KMS-11 (cell line): ENCODE data around the gene GIMAP2.

Experiments used
- H2AFZ ChIP-seq: fragments of 200-600 bp; sonication (generic); 2 replicates; pipeline ENCODE4 v1.6.1; 2016; ENCODE audit warnings: antibody characterized with exemption, mixed run types, low read depth
- H3K27ac ChIP-seq: fragments of 200-600 bp; sonication (generic); 2 replicates; pipeline ENCODE4 v1.6.1; 2016; ENCODE audit warnings: mild to moderate bottlenecking, mixed run types
- H3K27me3 ChIP-seq: fragments of 200-600 bp; sonication (generic); 2 replicates; pipeline ENCODE4 v1.6.1; 2017; ENCODE audit warnings: mild to moderate bottlenecking, low read depth, mixed run types, moderate library complexity; ENCODE audit not compliant: insufficient read depth
- H3K36me3 ChIP-seq: fragments of 200-600 bp; sonication (generic); 2 replicates; pipeline ENCODE4 v1.6.1; 2017; ENCODE audit warnings: mild to moderate bottlenecking, mixed run types; ENCODE audit not compliant: insufficient read depth
- H3K4me1 ChIP-seq: fragments of 200-600 bp; sonication (generic); 2 replicates; pipeline ENCODE4 v1.6.1; 2016; ENCODE audit warnings: mild to moderate bottlenecking, low read depth, mixed run types; ENCODE audit not compliant: poor library complexity, severe bottlenecking
- H3K4me2 ChIP-seq: fragments of 200-600 bp; sonication (generic); 2 replicates; pipeline ENCODE4 v1.7.0; 2016; ENCODE audit warnings: mild to moderate bottlenecking, mixed run types
- H3K4me3 ChIP-seq: fragments of 200-600 bp; sonication (generic); IDR thresholded peaks from 2 replicates; pipeline ENCODE4 v1.6.1; 2017; ENCODE audit warnings: low read depth, low read length, mixed read lengths; ENCODE audit not compliant: insufficient read depth
- H3K79me2 ChIP-seq: fragments of 200-600 bp; sonication (generic); 2 replicates; pipeline ENCODE4 v1.6.1; 2016; ENCODE audit warnings: low read depth, mixed run types; ENCODE audit not compliant: insufficient read depth
- H3K9ac ChIP-seq: fragments of 200-600 bp; sonication (generic); 2 replicates; pipeline ENCODE4 v1.6.1; 2016; ENCODE audit warnings: mild to moderate bottlenecking, mixed run types
- H4K20me1 ChIP-seq: fragments of 200-600 bp; sonication (generic); 2 replicates; pipeline ENCODE4 v1.6.1; 2016; ENCODE audit warnings: mild to moderate bottlenecking, mixed run types; ENCODE audit not compliant: insufficient read depth
- CTCF ChIP-seq: fragments of 200-600 bp; sonication (generic); conservative IDR thresholded peaks from 2 replicates; pipeline ENCODE4 v1.6.1; 2017; ENCODE audit warnings: low read depth, mild to moderate bottlenecking, antibody characterized with exemption, low read length, moderate library complexity, mixed read lengths

The GIMAP2 gene

GRCh38 chr7:150717814-150718420 is 32.4 kb downstream of the GIMAP2 start:
- no peak for TF ChIP-seq CTCF
- Histone ChIP-seq H3K4me3 (no peak overlapping the region), H3K4me1 (no peaks in the 10 kb centered on the region), H3K36me3 (no peaks in the 10 kb centered on the region), H3K79me2 (no peaks in the 10 kb centered on the region), H2AFZ (no peak overlapping the region), H4K20me1 (no peaks in the 10 kb centered on the region), H3K27me3 (no peaks in the 10 kb centered on the region), H3K9ac (no peak overlapping the region), H3K27ac (no peak overlapping the region), H3K4me2 (no peak overlapping the region)

GRCh38 chr7:150719436-150719835 is 33.9 kb downstream of the GIMAP2 start:
- Histone ChIP-seq H3K4me2 (no peak overlapping the region), H3K4me3 (no peak overlapping the region), H3K27me3 (no peaks in the 10 kb centered on the region), H4K20me1 (no peaks in the 10 kb centered on the region), H3K27ac (no peak overlapping the region), H3K4me1 (no peaks in the 10 kb centered on the region), H3K79me2 (no peaks in the 10 kb centered on the region), H3K36me3 (no peaks in the 10 kb centered on the region), H3K9ac (no peak overlapping the region), H2AFZ (no peak overlapping the region)
- no peak for TF ChIP-seq CTCF

GRCh38 chr7:150719960-150720891 is 34.7 kb downstream of the GIMAP2 start:
- no peak overlapping the region for H3K9ac ChIP-seq
- no peaks in the 10 kb centered on the region for H3K27me3 ChIP-seq
- H2AFZ ChIP-seq, result no peak overlapping the region
- H3K27ac ChIP-seq, result no peak overlapping the region
- no peaks in the 10 kb centered on the region for H4K20me1 ChIP-seq
- TF ChIP-seq CTCF, result no peak
- no peak overlapping the region for H3K4me3 ChIP-seq
- no peaks in the 10 kb centered on the region for H3K36me3 ChIP-seq
- H3K4me1 ChIP-seq, result no peaks in the 10 kb centered on the region
- H3K4me2 ChIP-seq, result no peak overlapping the region
- no peaks in the 10 kb centered on the region for H3K79me2 ChIP-seq

- Histone ChIP-seq H4K20me1 (no peaks in the 10 kb centered on the region), H3K27ac (no peak overlapping the region), H3K4me3 (no peak overlapping the region), H3K4me1 (no peaks in the 10 kb centered on the region), H2AFZ (no peak overlapping the region), H3K27me3 (no peaks in the 10 kb centered on the region), H3K4me2 (no peak overlapping the region), H3K36me3 (no peaks in the 10 kb centered on the region), H3K9ac (no peak overlapping the region), H3K79me2 (no peaks in the 10 kb centered on the region)
- no peak for TF ChIP-seq CTCF
Observed at GRCh38 chr7:150721970-150722373, 36.5 kb downstream of the GIMAP2 start.
